ENCODE measurements around the gene TRPC4AP.

TRPC4AP gene

DNA sequence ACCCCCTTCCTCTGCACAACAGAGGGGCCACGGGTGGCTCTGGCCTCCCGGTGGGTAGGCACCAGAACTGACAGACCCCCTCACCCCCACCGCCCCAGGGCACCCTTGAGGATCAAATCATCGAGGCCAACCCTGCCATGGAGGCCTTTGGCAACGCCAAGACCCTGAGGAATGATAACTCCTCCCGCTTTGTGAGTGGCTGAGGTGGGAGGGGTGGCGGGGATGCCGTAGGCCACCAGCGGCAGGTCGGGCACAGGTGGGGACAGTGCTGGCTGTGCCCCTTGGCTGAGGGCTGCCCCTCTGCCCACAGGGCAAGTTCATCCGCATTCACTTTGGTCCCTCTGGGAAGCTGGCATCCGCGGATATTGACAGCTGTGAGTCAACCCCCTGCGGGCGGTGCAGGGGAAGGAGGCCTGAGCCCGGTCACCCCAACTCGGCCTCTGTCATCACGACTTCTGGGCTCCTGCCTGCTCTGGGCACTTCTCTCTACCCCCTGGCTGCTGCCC lies 107.8 kb downstream of the TRPC4AP start:
- DNase-seq, result no peak

DNA sequence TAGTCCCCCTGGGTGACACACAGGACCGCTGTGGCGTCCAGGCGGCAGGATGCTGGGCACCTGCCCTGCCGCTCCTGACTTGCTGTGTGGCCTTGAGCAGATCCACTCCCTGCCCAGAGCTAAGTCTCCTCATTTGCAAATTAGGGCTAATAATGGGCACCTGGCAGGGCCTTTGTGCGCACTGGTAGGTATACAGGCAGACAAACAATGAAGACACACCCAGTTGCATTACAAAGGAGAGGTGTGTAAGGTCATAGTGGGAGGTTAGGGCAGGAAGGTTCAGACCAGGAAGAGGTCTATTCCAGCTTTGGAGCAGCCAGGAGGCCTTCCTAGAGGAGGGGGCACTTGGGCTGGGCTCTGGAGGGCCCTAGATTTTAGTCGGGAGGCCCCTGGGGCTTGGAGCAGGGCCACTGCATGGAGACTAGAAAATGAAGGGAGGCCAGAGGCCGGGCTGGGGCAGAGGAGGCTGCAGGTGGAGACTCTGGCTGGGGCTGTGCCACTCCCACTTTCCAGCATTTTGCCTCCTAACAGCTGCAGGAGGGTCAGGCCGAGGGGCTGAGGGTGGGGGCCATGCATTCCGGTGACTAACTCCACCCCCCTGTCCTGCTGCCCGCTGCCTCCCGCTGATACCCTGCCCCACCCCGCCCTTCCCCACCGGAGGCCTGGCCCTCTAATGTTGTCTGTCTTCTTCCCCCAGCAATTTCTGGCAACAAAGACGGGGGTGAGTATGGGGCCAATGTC lies 108.4 kb downstream of the TRPC4AP start:
- no peak for DNase-seq

DNA sequence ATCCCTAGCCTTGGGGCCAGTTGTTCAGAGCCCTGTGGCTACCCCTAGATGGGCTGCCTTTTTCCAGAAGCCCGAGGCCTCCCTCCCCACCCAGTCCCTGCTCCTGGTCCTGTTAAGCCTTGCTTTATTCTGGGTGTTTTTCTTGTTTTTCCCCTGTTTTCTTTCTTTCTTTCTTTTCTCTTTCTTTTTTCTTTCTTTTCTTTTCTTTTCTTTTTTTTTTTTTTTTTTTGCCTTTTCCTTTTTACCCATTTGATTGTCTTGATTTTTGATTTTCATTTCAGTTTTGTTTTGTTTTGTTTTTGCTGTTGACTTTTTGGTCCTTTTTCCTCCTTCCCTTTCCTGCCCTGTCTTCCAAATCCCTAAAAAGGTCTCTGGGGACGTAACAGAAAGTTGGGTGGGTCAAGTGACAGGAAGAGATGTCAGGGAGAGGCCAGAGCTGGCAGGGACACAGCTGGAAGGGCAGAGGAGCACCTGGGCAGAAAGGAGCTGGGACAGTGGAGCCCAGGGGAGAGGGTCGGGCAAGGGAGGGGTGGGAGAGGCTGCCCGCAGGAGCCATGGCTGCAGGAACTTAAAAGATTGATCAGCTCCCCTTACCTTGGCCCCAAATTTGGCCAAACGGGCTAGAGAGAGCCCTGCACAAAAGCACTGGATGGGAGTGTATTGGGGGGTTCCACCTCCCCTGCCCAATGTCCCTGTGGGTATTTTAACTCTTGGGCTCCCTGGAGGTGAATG lies 109.4 kb downstream of the TRPC4AP start:
- no peak for DNase-seq

DNA sequence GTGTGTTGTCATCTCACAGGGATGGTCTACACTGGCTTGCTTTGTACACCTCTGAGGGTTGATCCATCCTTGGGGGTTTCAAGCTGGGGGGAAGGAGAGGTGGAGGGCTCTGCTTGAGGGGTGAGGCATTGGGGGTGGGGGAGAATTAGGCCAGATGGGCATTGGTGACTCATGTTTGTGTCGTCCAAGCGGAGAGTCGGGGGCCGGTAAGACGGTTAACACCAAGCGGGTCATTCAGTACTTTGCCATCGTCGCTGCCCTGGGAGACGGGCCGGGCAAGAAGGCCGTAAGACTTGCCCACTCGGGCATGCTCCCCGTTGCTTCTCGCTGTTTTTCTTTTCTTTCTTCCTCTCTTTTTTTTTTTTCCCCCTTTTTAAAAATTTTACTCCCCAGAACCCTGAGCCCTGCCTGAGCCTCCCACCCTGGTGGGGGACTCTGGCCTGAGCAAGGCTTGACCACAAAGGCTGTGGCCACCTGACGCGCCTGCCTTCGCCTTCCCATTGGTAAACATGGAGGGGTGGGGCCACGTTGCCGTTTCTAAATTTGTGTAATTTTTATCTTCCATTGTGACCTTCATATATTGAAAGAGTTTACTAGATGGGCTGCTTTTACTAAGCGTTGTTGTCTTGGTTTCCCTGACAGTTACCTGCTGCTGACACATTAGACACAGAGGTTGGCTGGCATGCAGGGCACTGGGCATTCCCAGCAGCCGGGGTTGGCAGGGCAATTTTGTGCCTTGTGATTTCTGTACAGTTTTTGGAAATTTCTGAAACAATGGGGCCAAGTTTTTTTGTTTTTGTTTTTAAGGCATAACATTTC lies 110.1 kb downstream of the TRPC4AP start:
- DNase-seq, result no peak

DNA sequence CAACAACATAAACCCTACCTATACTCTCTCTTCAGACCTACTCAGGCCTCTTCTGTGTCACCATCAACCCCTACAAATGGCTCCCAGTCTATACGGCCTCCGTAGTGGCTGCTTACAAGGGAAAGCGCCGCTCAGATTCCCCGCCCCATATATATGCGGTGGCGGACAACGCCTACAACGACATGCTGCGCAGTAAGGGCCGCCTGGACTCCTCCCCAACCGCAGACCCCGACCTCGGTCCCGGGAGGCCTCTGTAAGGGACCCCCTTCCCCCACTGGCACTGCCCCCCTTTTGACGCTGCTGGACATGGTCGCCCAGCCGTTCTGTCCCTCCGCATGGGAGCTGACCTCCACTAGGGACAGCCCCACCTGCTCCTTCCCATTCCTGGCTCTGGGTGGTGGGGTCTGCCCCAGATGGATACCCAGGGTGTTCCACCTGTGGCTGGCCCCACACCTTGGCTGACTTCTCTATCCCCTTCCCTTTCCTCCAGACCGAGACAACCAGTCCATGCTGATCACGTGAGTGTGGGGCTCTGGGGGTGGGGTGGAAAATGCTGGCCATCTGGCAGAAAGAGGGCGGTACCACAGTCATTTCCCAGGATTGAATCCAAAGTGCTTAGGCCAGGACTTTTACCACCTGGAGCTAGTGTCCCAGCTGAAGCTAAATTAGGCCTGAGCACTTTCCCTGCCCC lies 111.9 kb downstream of the TRPC4AP start:
- no peak for DNase-seq

DNA sequence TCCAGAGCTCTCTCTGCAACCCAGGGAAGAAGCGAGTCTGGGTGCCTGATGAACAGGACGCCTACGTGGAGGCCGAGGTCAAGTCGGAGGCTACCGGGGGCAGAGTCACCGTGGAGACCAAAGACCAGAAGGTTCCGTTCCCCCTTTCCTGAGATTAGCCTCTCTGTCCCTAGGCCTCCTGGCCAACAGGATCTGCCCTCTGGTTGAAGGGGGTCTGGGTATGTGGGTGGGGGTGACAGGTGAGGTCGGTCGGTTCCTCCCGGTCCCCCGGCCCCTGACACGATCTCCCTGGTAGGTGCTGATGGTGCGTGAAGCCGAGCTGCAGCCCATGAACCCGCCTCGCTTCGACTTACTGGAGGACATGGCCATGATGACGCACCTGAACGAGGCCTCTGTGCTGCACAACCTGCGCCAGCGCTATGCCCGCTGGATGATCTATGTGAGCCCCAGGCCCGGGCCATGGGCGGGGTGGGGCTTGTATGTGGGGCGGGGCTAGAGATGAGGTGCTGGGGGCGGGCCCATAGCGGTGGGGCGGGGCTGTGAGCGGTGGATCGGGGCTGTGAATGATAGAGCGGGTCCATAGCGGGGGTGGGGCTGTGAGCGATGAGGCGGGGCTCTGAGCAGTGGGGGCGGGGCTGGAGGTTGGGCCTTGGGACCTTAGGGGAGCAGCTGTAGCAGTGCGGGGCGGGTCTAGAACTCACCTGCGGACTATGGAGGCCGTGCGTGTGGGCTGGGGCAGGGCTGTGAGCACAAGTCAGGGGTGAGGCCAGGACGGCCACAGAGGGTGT lies 113.0 kb downstream of the TRPC4AP start:
- DNase-seq, result no peak

DNA sequence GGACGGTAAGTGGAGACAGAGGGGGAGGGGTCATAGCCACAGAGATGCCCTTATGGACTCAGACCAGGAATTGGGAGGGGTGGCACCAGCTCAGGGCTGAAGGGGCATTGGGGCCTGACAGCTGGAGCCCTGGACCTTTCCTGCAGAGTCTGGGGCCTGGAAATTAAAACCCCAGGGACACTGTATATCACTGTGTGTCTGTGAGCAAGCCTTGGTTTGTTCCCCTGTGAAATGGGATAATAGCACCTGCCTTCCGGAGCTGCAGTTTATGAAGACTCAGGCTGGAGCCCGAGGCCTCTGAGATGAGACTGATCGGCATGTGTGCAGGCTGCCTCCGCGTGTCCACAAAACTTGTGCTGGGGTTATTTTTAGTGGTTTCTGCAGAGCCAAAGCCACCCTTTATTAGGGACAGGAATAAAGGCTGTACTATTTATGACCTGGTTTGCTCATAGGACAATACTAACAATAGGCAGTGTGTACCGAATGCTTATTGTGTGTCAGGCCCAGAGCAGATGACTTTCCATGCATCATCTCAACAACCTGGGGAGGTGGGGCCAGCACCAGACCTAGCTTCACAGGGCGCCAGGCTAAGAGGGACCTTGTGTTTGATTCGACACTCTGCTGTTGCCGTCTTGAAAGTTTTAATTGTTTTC lies 114.4 kb downstream of the TRPC4AP start:
- no peak for DNase-seq

DNA sequence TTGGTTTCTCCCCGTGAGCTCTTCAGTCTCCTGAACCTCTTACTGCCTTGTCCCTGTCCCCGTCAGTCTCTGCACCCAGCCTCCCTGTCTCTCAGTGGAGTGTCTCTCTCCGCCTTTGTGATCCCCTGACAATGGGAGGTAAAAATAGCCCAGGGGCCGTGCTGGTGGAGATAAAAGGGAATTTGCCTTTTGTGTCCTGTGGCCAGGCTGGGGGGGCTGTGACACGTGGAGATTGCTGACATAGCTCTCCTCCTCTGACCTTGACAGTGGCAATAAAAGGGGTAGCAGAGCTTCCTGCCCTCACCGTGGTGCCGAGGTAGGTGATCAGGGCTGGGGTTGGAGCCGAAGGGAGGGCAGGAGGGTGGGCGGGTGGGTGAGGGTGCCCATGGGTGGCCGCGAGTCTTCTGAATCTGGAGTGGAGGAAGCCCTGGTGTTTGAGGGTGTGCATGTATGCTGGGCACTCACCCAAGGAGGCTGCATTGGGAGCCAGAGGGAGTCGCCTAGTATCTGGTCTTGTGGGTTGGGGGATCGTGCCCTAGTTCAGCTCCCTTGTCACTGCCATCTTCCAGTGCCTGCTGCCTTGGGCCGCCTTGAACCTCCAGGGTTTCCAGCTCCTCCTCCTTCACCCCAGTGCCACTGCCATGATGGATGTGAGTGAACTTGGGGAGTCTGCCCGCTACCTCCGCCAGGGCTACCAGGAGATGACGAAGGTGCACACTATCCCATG lies 115.1 kb downstream of the TRPC4AP start:
- no peak for DNase-seq

DNA sequence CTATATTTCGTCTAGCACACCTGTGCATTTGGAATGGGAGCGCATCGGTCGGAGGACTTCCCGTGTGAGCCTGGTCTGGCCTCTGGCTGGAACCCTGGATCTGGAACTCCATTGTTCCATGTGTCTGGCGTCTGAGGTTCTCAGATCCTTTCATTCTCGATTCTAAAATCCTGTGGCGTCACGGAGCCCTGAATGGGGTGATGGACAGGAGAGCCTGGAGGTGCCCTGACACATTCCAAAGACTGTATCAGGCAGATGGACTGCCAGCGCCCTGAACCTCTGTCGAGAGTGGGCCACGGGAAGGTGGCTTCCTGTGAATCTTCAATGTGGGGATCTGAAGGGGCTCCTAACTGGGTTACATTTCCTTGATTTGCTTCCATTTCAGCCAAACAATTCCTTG lies 116.3 kb downstream of the TRPC4AP start:
- no peak for DNase-seq

DNA sequence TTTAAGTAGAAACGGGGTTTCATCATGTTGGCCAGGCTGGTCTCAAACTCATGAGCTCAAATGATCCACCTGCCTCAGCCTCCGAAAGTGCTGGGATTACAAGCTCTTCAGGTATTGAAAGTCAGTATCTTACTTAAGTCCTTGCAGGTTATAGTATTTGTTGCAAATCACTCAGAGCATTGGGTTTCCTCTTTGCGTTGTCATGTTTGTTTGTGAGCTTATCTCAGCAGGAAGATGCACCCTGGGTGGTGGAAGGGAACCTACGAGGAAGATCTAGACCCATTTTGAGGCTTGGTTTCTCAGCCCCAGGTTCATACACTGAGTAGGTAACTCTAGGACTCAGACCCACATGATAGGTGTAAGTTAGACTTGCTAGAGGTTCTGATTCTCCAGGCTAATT lies 118.4 kb downstream of the TRPC4AP start:
- DNase-seq, result no peak

DNA sequence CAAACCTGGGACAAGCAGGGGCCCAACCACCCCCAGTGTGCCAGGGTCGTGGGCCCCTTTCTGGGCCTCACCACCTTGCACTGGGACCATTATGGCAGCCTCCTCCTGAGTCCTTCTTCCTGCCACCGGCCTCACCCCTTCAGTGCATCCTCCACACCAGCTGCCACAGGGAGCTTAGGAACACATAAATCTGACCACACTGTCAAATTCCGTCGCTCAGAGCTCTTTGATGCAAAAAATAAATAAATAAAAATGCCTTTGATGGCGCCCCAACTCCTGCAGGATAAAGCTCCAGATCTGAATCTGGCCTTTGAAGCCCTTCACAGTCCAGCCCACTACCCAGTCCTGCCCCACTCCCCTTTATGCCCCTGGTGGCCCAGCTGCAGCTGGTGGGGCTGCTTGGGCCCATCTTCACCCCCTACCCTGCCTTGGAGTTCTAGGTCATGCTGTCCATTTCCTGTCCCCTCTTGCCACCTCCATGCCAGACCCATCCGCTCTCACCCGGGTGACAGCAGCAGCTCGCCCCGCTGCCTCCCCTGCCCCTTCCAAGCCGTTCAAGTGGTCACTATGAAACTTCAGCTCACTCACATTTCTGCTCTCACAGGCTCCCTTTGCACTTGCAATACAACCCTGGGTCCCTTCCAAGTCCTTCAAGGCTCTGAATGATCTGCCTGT lies 120.9 kb downstream of the TRPC4AP start:
- no peak for DNase-seq

DNA sequence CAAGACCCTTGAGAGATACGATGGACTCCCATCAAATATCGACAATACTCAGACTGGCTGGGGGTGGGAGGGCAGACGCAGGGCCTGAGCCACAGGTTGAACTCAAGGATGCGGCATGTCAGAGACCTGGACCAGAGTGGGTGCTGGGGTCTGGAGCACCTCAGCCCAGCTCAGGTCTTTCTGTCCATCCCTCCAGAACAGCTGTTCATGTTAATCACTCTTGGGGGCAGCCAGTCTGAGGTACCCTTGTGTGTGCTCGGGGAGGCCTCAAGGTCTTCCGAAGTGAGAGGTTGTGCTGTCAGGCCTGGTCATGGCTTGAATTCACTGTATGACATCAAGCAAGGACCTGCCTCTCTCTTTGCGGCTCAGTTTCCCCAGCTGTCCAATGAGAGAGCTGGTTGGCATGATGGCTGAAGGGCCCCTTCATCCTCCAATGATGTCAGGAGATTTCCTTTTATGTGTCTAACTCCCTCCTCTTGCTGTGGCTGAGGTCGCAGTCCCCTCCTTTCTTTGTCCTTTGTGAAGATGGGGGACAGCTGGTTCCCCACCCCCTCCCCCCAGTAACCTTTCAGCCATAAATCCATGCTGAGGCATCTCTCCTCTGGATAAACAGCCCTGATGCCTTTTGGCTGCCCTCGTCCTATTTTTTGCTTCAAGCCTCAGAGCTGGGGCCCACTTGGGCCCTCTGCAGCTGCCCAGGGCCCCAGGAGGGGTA lies 121.6 kb downstream of the TRPC4AP start:
- no peak for DNase-seq

DNA sequence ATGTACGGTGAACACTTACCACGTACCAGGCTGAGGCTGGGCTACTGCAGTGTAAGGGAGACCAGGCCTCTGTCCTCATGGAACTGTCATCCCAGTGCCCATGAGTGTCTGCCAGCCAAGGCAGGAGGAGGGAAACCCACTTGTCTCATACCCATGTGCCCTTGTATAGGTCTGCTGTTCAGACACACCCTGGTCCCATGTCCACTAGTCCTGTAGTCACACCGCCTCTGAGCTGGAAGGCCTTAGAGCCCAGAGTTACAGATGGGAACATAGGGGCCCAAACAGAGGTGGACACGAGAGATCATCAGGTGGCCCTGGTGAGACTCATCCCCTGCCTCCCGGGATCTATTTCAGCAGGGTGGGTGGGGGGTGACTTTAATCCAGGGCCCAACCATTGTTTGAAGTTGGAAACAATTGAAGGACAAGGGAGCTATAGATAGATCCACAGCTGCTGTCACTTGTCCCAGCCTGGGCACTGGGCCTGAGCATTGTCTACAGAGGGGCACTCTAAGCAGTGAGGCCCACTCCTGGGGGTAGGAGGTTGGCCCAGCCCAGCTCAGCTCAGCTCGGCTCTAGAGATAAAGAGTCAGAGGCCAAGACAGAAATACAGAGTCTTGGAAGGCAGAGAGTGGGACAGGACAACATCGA lies 122.3 kb downstream of the TRPC4AP start:
- DNase-seq, result no peak

DNA sequence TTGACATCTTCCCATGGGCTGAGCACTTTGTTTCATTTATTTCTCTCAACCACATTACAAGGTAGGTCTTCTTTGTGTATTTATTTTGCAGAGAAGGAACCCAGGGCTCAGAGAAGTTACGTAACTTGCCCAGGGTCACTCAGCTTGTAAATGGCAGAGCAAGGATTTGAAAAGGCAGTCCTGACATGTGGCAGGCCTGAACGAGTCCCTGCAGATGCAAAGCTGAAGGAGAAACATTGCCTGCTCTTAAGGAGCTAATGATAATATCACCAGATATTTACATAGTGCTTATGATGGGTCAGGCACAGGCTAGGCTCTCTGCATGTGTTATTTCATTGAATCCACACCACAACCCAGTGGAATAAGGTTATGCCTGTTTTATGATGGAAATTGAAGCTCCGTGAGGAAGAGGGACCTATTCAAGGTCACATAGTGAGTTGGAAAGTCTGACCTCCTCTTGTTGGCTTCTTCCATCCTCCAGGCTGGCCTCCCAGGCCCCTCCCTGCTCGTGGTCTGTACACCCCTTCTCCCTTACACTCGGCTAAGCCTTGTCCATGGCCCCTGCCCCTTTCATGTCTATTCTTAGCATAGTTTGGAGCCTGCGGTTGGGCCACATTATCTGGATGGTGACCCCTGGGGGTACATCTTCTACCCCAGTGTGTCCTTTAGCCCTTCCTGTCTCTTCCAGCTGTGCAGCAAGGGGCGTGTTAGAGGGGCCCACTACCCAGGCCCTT lies 124.4 kb downstream of the TRPC4AP start:
- no peak for DNase-seq

DNA sequence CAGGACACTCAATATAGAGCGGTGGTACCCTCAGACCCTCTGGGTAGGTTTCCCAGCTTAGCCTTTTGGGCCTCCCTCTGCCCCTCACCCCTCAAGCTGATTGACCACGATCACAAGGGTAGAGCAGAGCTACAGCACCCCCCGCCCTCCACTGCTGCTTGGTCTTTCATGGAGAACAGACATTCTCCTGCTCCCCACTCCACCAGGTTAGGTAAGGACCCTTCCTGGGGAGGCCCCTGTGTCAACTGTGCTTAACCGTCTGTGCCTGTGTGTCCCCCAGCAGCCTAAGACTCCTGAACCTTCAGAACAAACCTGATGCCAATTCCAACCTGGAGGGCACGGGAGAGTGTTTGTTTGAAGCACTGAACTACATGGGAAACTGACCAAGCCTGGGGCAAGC lies 125.2 kb downstream of the TRPC4AP start:
- DNase-seq, result no peak

DNA sequence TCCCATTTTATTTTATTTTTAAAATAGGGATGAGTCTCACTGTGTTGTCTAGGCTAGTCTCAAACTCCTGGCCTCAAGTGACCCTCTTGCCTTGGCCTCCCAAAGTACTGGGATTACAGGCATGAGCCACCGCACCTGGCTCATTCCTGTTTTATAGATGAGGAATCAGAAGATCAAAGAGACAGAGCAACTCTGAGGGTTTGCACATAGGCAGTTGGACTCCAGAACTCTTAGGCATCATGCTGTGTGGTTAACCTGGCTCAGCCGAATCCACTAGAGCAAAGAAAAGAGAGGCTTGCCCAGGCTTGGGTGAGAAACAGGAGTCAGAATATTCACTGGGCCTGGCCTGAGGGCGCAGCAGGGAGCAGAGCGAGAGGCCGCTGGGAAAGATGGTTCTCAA lies 127.6 kb downstream of the TRPC4AP start:
- DNase-seq, result no peak

DNA sequence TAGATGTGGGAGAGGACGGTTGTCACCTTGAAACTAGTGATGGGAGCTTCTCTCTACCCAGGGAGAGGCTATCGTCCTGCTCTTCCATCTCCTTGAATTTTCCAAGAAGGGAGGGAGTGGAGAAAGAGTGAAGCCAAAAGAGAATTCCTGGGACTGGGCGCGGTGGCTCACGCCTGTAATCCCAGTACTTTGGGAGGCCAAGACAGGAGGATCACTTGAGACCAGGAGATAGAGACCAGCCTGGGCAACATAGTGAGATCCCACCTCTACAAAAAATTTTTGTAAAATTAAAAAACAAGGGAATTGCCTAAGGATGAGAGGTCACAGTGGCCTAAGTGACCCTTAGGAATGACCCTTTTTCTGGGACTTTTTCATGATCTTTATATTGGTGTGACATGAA lies 128.1 kb downstream of the TRPC4AP start:
- DNase-seq, result no peak

DNA sequence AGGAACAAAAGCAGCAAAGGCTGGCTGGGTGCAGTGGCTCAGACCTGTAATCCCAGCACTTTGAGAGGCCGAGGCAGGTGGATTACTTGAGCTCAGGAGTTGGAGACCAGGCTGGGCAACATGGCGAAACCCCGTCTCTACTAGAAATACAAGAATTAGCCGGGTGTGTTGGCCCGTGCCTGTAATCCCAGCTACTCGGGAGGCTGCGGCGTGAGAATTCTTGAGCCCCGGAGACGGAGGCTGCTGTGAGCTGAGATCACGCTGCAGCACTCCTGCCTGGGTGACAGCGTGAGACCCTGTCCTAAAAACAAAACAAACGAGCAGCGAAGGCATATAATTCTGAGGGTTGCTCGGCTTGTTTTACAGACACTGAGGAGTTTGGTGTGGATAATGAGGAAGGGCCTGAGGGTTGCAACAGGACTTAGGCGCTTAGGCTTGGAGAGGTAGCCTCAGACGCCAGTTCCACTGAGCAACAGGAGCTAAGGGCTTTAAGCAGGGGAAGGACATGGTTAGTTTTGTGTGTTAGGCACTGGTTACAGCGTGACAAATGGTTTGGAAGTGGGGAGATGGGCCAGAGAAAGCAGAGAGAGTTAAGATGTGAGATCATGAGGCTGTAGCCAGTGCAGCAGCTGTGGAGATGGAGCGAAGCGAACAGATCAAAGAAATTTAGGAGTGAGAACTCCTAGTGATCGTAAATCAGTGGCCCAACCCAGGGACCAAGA lies 135.7 kb downstream of the TRPC4AP start:
- no peak for DNase-seq
